Gastroesophageal sphincter (tissue), 4 donors: ENCODE measurements around the gene PPFIA1. TPM values are rescaled to one million over a fixed set of nuclear protein-coding genes. Genes with fewer than 3 reads are reported as not detected.

ENCODE experiments used
- ATAC-seq: fragments of 150-250 bp; one replicate; pipeline ENCODE4 v1.9.1; 2016; ENCODE audit warnings: mild to moderate bottlenecking, moderate library complexity
- H3K27ac ChIP-seq, 4 donors: fragments of 200-600 bp; sonication (generic) in 3 of 4; 1 replicate in 3 of 4; 2 replicates in 1 of 4; pipeline ENCODE4 v1.5.1; 2016 to 2019
- H3K27me3 ChIP-seq: fragments of 200-600 bp; sonication (generic); one replicate; pipeline ENCODE4 v1.5.1; 2019
- H3K36me3 ChIP-seq, 2 donors: fragments of 200-600 bp; sonication (generic); one replicate each; pipeline ENCODE4 v1.5.1; 2019; ENCODE audit warnings: control low read depth in 1 of 2
- H3K4me1 ChIP-seq, 3 donors: fragments of 200-600 bp; sonication (generic); 1 replicate in 2 of 3; 2 replicates in 1 of 3; pipeline ENCODE4 v1.5.1; 2016 to 2019; ENCODE audit warnings: control low read depth in 2 of 3
- H3K4me3 ChIP-seq, 2 donors: fragments of 200-600 bp; sonication (generic); one replicate each; pipeline ENCODE4 v1.5.1; 2019; ENCODE audit warnings: mild to moderate bottlenecking in 1 of 2, moderate library complexity in 1 of 2
- H3K9me3 ChIP-seq, 3 donors: fragments of 200-600 bp; sonication (generic); one replicate each; pipeline ENCODE4 v1.5.1; 2017 to 2019; ENCODE audit warnings: control low read depth in 2 of 3
- CTCF ChIP-seq, 4 experiments: fragments of 200-600 bp in 2 of 4; fragments of 450-650 bp in 2 of 4; sonication (generic) in 1 of 4; IDR thresholded peaks; one replicate each; pipeline ENCODE4 v1.5.1; 2017 to 2019; ENCODE audit warnings: antibody characterized with exemption in 4 of 4, mild to moderate bottlenecking in 2 of 4, moderate library complexity in 2 of 4
- EP300 ChIP-seq: sonication (generic); formaldehyde crosslinking; IDR thresholded peaks from one replicate; pipeline ENCODE4 v1.6.1; 2017; ENCODE audit warnings: antibody characterized with exemption, mild to moderate bottlenecking
- POLR2A ChIP-seq, 2 donors: fragments of 450-650 bp; IDR thresholded peaks; one replicate each; pipeline ENCODE4 v1.6.1; 2017; ENCODE audit warnings: antibody characterized with exemption in 2 of 2, mild to moderate bottlenecking in 2 of 2, moderate library complexity in 1 of 2
- POLR2AphosphoS5 ChIP-seq: sonication (generic); formaldehyde crosslinking; IDR thresholded peaks from one replicate; pipeline ENCODE4 v1.6.1; 2017; ENCODE audit warnings: antibody characterized with exemption
- WGBS, 2 donors: methylation state at CpG; one replicate each; pipeline ENCODE4 v1.1.5; 2018; ENCODE audit warnings: low coverage in 1 of 2; 5-methylcytosine and 5-hydroxymethylcytosine counted together
- total RNA-seq, 4 donors: library from RNA; depleted of rRNA; stranded (reverse); fragments of >200 nt; gene quantifications; one replicate each; pipeline ENCODE4 v1.1.0, GENCODE V29; 2016

The PPFIA1 gene
- total RNA-seq = 10 to 100 TPM; 54.3 to 68.8 (median 61.5) TPM

- peak; percentile 47 for TF ChIP-seq EP300
- no peak for TF ChIP-seq CTCF (IDR thresholded peaks at IDR 0.05)
- peak; percentile 62 for TF ChIP-seq POLR2AphosphoS5
- peak; percentile 88 to 98 for TF ChIP-seq POLR2A (IDR thresholded peaks at IDR 0.05)
- 0% methylated on average over 3 of the region's 99 CpGs; no CpG with 5 or more reads in 1 of the 2 donors for WGBS, 2 donors
- H3K4me1 ChIP-seq = peaks cover 0 to 41% (median 10%) of the 10 kb centered on the region in 3 donors
- H3K4me3 ChIP-seq = peak within 1 kb of the TSS; percentile 96 to 99
- peak; percentile 99 for ATAC-seq
- H3K27ac ChIP-seq = peak within 1 kb of the TSS; percentile 80 to 95 (median 90)
- peaks cover 19% of the 10 kb centered on the region for H3K27me3 ChIP-seq
- H3K36me3 ChIP-seq = peaks cover 0 to 27% of the 10 kb centered on the region in 2 donors
- H3K9me3 ChIP-seq = no peaks in the 10 kb centered on the region
Observed at GRCh38 chr11:70270104-70270876, at the start of gene PPFIA1. TSS of gene PPFIA1 (plus strand) at chr11:70270690. CDS start at chr11:70272173, 1,483 bp downstream.

GRCh38 chr11:70220920-70221319, 49.6 kb upstream of the PPFIA1 start:
- H3K9me3 ChIP-seq = no peaks in the 10 kb centered on the region
- WGBS, 2 donors = 75 to 100% methylated on average over 1 of the region's 1 CpG
- no peak for TF ChIP-seq EP300
- TF ChIP-seq POLR2A (IDR thresholded peaks at IDR 0.05) = no peak
- no peak for TF ChIP-seq CTCF (IDR thresholded peaks at IDR 0.05)
- TF ChIP-seq POLR2AphosphoS5 = no peak
- H3K27me3 ChIP-seq = no peaks in the 10 kb centered on the region
- no peaks in the 10 kb centered on the region for H3K36me3 ChIP-seq
- no peak overlapping the region for H3K27ac ChIP-seq
- H3K4me1 ChIP-seq = no peaks in the 10 kb centered on the region
- ATAC-seq = no peak
- no peak overlapping the region for H3K4me3 ChIP-seq

- ATAC-seq = no peak
- H3K27ac ChIP-seq = no peak overlapping the region
- H3K36me3 ChIP-seq = no peaks in the 10 kb centered on the region
- WGBS, 2 donors = 51 to 79% methylated on average over 4 to 5 of the region's 8 CpGs
- no peak overlapping the region for H3K4me3 ChIP-seq
- H3K9me3 ChIP-seq = no peaks in the 10 kb centered on the region
- no peaks in the 10 kb centered on the region for H3K4me1 ChIP-seq
- TF ChIP-seq CTCF (IDR thresholded peaks at IDR 0.05) (no peak), EP300 (no peak), POLR2A (IDR thresholded peaks at IDR 0.05) (no peak), POLR2AphosphoS5 (no peak)
- H3K27me3 ChIP-seq = no peaks in the 10 kb centered on the region
Observed at GRCh38 chr11:70225681-70226177, 44.8 kb upstream of the PPFIA1 start.

- no peak for TF ChIP-seq CTCF (IDR thresholded peaks at IDR 0.05)
- no peak for TF ChIP-seq POLR2A (IDR thresholded peaks at IDR 0.05)
- TF ChIP-seq POLR2AphosphoS5 = no peak
- TF ChIP-seq EP300 = no peak
- H3K36me3 ChIP-seq = no peaks in the 10 kb centered on the region
- 75% methylated on average over 1 of the region's 3 CpGs; no CpG with 5 or more reads in 1 of the 2 donors for WGBS, 2 donors
- ATAC-seq = no peak
- no peaks in the 10 kb centered on the region for H3K4me1 ChIP-seq
- H3K27me3 ChIP-seq = no peaks in the 10 kb centered on the region
- H3K4me3 ChIP-seq = no peak overlapping the region
- H3K9me3 ChIP-seq = no peaks in the 10 kb centered on the region
- no peak overlapping the region for H3K27ac ChIP-seq
Observed at GRCh38 chr11:70226183-70226582, 44.3 kb upstream of the PPFIA1 start.

- Histone ChIP-seq H3K9me3 (no peaks in the 10 kb centered on the region), H3K4me3 (no peak overlapping the region), H3K4me1 (no peaks in the 10 kb centered on the region), H3K27ac (no peak overlapping the region), H3K27me3 (no peaks in the 10 kb centered on the region), H3K36me3 (no peaks in the 10 kb centered on the region)
- TF ChIP-seq CTCF (IDR thresholded peaks at IDR 0.05) = no peak
- WGBS, 2 donors = 40 to 45% methylated on average over 1 to 3 of the region's 9 CpGs
- no peak for ATAC-seq
Observed at GRCh38 chr11:70226967-70227366, 43.5 kb upstream of the PPFIA1 start.
